ENCODE data around the gene SLC35D1.

DNA sequence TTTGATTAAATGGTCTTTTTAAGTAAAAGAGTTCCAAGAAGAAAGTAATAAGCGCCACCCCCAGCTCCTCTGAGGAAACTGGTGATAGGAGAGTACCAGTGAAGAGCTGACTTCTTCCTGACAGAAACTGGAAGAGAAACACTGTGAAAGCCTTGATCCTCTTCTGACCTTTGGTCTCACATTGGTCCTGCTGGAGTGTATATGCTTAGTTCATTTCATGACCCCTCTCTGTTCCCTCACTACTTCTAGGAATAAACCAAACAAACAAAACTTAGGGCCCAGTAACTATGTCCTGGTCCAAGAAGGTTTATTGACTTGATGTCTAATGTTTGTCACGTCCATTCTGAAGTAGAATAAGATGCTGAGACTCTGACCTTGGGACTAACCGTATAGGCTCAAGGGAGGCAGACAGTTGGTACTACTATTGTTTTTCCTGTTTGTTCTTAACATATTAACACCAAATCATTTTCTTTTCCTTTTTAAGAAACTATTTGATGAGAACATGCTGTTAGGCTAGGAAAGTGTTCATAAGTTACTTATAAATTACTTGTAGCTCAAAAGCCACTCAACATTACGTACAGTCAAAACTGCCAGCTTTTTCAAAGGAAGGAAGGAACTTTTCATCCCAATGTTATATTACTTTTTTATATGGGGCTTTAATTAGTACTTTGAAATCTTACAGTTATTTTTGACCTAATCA is 71.2 kb downstream of the SLC35D1 start:
- TF ChIP-seq POLR2A (IDR thresholded peaks at IDR 0.05; ENCODE audit: low read depth, low read length) (no peak), PAX5 (IDR thresholded peaks at IDR 0.05; ENCODE audit: insufficient read depth, low read length, severe bottlenecking) (no peak)

Data from GM12891 (cell line).